ENCODE results near the gene FYTTD1. TPM values are rescaled to one million over a fixed set of nuclear protein-coding genes. Genes with fewer than 3 reads are reported as not detected.

FYTTD1 gene
- total RNA-seq, 1 experiment from 2014 or later: 75.4 TPM

- Histone ChIP-seq H3K9me2 (ENCODE audit: insufficient read depth) (no peaks in the 10 kb centered on the region; the same call in 1 of the 2 replicates), H4K20me1 (ENCODE audit: insufficient read depth) (peaks cover 30% of the 10 kb centered on the region), H3K79me2 (ENCODE audit: low read depth) (peaks cover 99% of the 10 kb centered on the region), H3K4me1 (replicated peaks; ENCODE audit: insufficient read depth) (peaks cover 25% of the 10 kb centered on the region), H3K27ac (no peak overlapping the region), H3K36me3 (ENCODE audit: low read depth) (no peaks in the 10 kb centered on the region), H3K4me2 (no peak overlapping the region), H3K9me3 (ENCODE audit: insufficient read depth, low read depth) (no peaks in the 10 kb centered on the region), H3K27me3 (ENCODE audit: insufficient read depth, low read depth) (no peaks in the 10 kb centered on the region), H3K4me3 (no peak overlapping the region), H3F3A (ENCODE audit: insufficient read depth, low read depth) (peaks cover 29% of the 10 kb centered on the region), H2AFZ (no peak overlapping the region)
- no peak for DNase-seq
- ChIA-PET POLR2A (ENCODE audit: unreplicated experiment) (no interaction called here), CTCF (no interaction called here)
- TF ChIP-seq EZH2 (IDR thresholded peaks at IDR 0.05; ENCODE audit: low read depth): no peak
- no peak for TF ChIP-seq CTCF (conservative IDR thresholded peaks at IDR 0.05)
- intact Hi-C loops (cut with micrococcal nuclease; ENCODE audit: unreplicated experiment): no loop called here
- no TSS peak for BruUV-seq (replicated peaks)
These were observed 49.2 kb downstream of the FYTTD1 start for GRCh38 chr3:197798863-197799262.

GRCh38 chr3:197800379-197800778 is 50.7 kb downstream of the FYTTD1 start:
- POLR2A ChIA-PET (ENCODE audit: unreplicated experiment): no interaction called here
- intact Hi-C loops (cut with micrococcal nuclease; ENCODE audit: unreplicated experiment): no loop called here

GRCh38 chr3:197801891-197802778 is 52.5 kb downstream of the FYTTD1 start:
- H3K9me3 ChIP-seq (ENCODE audit: insufficient read depth, low read depth): no peaks in the 10 kb centered on the region
- 0 out of 2 replicates have a peak, but pooled peaks cover 4% of the 10 kb centered on the region for H3K36me3 ChIP-seq (ENCODE audit: low read depth)
- H3K4me2 ChIP-seq: no peak overlapping the region
- H3K4me3 ChIP-seq: no peak overlapping the region
- DNase-seq: no peak
- H2AFZ ChIP-seq: no peak overlapping the region
- peaks cover 23% of the 10 kb centered on the region for H4K20me1 ChIP-seq (ENCODE audit: insufficient read depth)
- TF ChIP-seq CTCF (conservative IDR thresholded peaks at IDR 0.05): peak; percentile 77
- TF ChIP-seq EZH2 (IDR thresholded peaks at IDR 0.05; ENCODE audit: low read depth): no peak
- peaks cover 92% of the 10 kb centered on the region for H3K79me2 ChIP-seq (ENCODE audit: low read depth)
- no TSS peak for BruUV-seq (replicated peaks)
- H3F3A ChIP-seq (ENCODE audit: insufficient read depth, low read depth): 0 out of 2 replicates have a peak, but pooled peaks cover 6% of the 10 kb centered on the region
- intact Hi-C loops (cut with micrococcal nuclease; ENCODE audit: unreplicated experiment): no loop called here
- no peaks in the 10 kb centered on the region for H3K4me1 ChIP-seq (replicated peaks; ENCODE audit: insufficient read depth)
- H3K27ac ChIP-seq: peak overlapping the region; percentile 2; the same call in 1 of the 2 replicates
- ChIA-PET CTCF (no interaction called here), POLR2A (ENCODE audit: unreplicated experiment) (no interaction called here)
- H3K9me2 ChIP-seq (ENCODE audit: insufficient read depth): no peaks in the 10 kb centered on the region
- H3K27me3 ChIP-seq (ENCODE audit: insufficient read depth, low read depth): no peaks in the 10 kb centered on the region

More at GRCh38 chr3:197800379-197800778, 50.7 kb downstream of the FYTTD1 start:
- no TSS peak for BruUV-seq (replicated peaks)
- Histone ChIP-seq H3K9me2 (ENCODE audit: insufficient read depth) (no peaks in the 10 kb centered on the region), H3K79me2 (ENCODE audit: low read depth) (peaks cover 99% of the 10 kb centered on the region), H3F3A (ENCODE audit: insufficient read depth, low read depth) (peaks cover 13% of the 10 kb centered on the region; the same call in 1 of the 2 replicates), H2AFZ (no peak overlapping the region), H3K27me3 (ENCODE audit: insufficient read depth, low read depth) (no peaks in the 10 kb centered on the region), H3K4me2 (no peak overlapping the region), H3K4me1 (replicated peaks; ENCODE audit: insufficient read depth) (peaks cover 10% of the 10 kb centered on the region), H3K9me3 (ENCODE audit: insufficient read depth, low read depth) (no peaks in the 10 kb centered on the region), H3K27ac (no peak overlapping the region), H3K4me3 (no peak overlapping the region), H4K20me1 (ENCODE audit: insufficient read depth) (peaks cover 33% of the 10 kb centered on the region), H3K36me3 (ENCODE audit: low read depth) (no peaks in the 10 kb centered on the region)
- DNase-seq: no peak
- CTCF ChIA-PET: no interaction called here
- TF ChIP-seq EZH2 (IDR thresholded peaks at IDR 0.05; ENCODE audit: low read depth) (no peak), CTCF (conservative IDR thresholded peaks at IDR 0.05) (no peak)
